Stimulated activated CD8-positive, alpha-beta memory T cell treated with anti-CD3 and anti-CD28 coated beads, Interleukin-4, amount 100 ng/mL, for 24 hours (primary cell): ENCODE measurements around the gene USP38.
"Not testable (repeated sequence)": the region's sequence is repeated elsewhere in the genome, so short reads cannot be mapped to it uniquely, and the experiment has no call there.

Source experiments
- DNase-seq: peaks from one replicate; pipeline ENCODE4 v3.0.0-alpha.2; 2020; ENCODE audit warnings: low read depth

USP38 gene

GRCh38 chr4:143207555-143207954 is 22.8 kb downstream of the USP38 start:
- no peak for DNase-seq

- no peak for DNase-seq
Measured at GRCh38 chr4:143212566-143212965, 27.8 kb downstream of the USP38 start.

- DNase-seq, result no peak
Measured at GRCh38 chr4:143215873-143216272, 31.2 kb downstream of the USP38 start.

GRCh38 chr4:143224255-143224654 is 39.5 kb downstream of the USP38 start:
- no peak for DNase-seq

GRCh38 chr4:143225167-143225566 is 40.5 kb downstream of the USP38 start:
- no peak for DNase-seq

- no peak for DNase-seq
Measured at GRCh38 chr4:143230683-143231082, 46.0 kb downstream of the USP38 start.

- DNase-seq, result no peak
Measured at GRCh38 chr4:143232277-143232676, 47.6 kb downstream of the USP38 start.

GRCh38 chr4:143234153-143234552 is 49.4 kb downstream of the USP38 start:
- DNase-seq, result no peak

- DNase-seq, result not testable (repeated sequence)
Measured at GRCh38 chr4:143237195-143237594, 52.5 kb downstream of the USP38 start.

- no peak for DNase-seq
Measured at GRCh38 chr4:143240939-143241679, 56.4 kb downstream of the USP38 start.

GRCh38 chr4:143241892-143242291 is 57.2 kb downstream of the USP38 start:
- DNase-seq, result no peak

GRCh38 chr4:143243041-143243440 is 58.3 kb downstream of the USP38 start:
- no peak for DNase-seq

GRCh38 chr4:143246977-143247376 is 62.3 kb downstream of the USP38 start:
- no peak for DNase-seq

- DNase-seq, result no peak
Measured at GRCh38 chr4:143247866-143248265, 63.1 kb downstream of the USP38 start.

- DNase-seq, result no peak
Measured at GRCh38 chr4:143248827-143249226, 64.1 kb downstream of the USP38 start.

- no peak for DNase-seq
Measured at GRCh38 chr4:143250617-143251016, 65.9 kb downstream of the USP38 start.

- DNase-seq, result no peak
Measured at GRCh38 chr4:143251348-143251747, 66.6 kb downstream of the USP38 start.

- DNase-seq, result no peak
Measured at GRCh38 chr4:143251779-143252178, 67.1 kb downstream of the USP38 start.

- no peak for DNase-seq
Measured at GRCh38 chr4:143252478-143252877, 67.8 kb downstream of the USP38 start.

- no peak for DNase-seq
Measured at GRCh38 chr4:143253166-143253565, 68.4 kb downstream of the USP38 start.

GRCh38 chr4:143254491-143255226 is 69.9 kb downstream of the USP38 start:
- DNase-seq, result no peak

GRCh38 chr4:143256456-143256855 is 71.7 kb downstream of the USP38 start:
- no peak for DNase-seq

- DNase-seq, result no peak
Measured at GRCh38 chr4:143257356-143257755, 72.6 kb downstream of the USP38 start.

- no peak for DNase-seq
Measured at GRCh38 chr4:143260750-143261149, 76.0 kb downstream of the USP38 start.
